SK-N-SH treated with all-trans-retinoic acid at 6 μM for 48 hours (cell line): ENCODE data around the gene DDX49.

ENCODE experiments used
- ARNTL ChIP-seq: fragments of 450-650 bp; formaldehyde crosslinking; IDR thresholded peaks from 2 replicates; pipeline ENCODE4 v1.5.0; 2020; ENCODE audit warnings: low read depth, mild to moderate bottlenecking, moderate library complexity, borderline replicate concordance
- ISL1 ChIP-seq: fragments of 250-450 bp; sonication (Bioruptor Pico); IDR thresholded peaks from 2 replicates; pipeline ENCODE4 v2.1.2; 2022; ENCODE audit warnings: mild to moderate bottlenecking, moderate library complexity
- TCF4 ChIP-seq: fragments of 250-450 bp; sonication (Bioruptor Pico); IDR thresholded peaks from 2 replicates; pipeline ENCODE4 v1.8.0; 2021; ENCODE audit warnings: mild to moderate bottlenecking, moderate library complexity, borderline replicate concordance
- ZNF565 ChIP-seq: fragments of 450-650 bp; formaldehyde crosslinking; conservative IDR thresholded peaks from 2 replicates; pipeline ENCODE4 v1.5.0; 2020; ENCODE audit warnings: low read depth, mild to moderate bottlenecking, moderate library complexity
- ZNF70 ChIP-seq: fragments of 450-650 bp; formaldehyde crosslinking; IDR thresholded peaks from 2 replicates; pipeline ENCODE4 v1.5.0; 2020; ENCODE audit warnings: mild to moderate bottlenecking, moderate library complexity
- TF ChIP-seq, protein P1 (sequence below): fragments of 250-450 bp; sonication (Bioruptor Pico); IDR thresholded peaks from 2 replicates; pipeline ENCODE4 v1.8.0; 2021; ENCODE audit warnings: low read depth, mild to moderate bottlenecking, moderate library complexity, borderline replicate concordance
- TF ChIP-seq, protein P2 (sequence below): fragments of 250-450 bp; sonication (Bioruptor Pico); IDR thresholded peaks from 2 replicates; pipeline ENCODE4 v1.5.1; 2020; ENCODE audit warnings: low read depth, mild to moderate bottlenecking, moderate library complexity

DNA sequence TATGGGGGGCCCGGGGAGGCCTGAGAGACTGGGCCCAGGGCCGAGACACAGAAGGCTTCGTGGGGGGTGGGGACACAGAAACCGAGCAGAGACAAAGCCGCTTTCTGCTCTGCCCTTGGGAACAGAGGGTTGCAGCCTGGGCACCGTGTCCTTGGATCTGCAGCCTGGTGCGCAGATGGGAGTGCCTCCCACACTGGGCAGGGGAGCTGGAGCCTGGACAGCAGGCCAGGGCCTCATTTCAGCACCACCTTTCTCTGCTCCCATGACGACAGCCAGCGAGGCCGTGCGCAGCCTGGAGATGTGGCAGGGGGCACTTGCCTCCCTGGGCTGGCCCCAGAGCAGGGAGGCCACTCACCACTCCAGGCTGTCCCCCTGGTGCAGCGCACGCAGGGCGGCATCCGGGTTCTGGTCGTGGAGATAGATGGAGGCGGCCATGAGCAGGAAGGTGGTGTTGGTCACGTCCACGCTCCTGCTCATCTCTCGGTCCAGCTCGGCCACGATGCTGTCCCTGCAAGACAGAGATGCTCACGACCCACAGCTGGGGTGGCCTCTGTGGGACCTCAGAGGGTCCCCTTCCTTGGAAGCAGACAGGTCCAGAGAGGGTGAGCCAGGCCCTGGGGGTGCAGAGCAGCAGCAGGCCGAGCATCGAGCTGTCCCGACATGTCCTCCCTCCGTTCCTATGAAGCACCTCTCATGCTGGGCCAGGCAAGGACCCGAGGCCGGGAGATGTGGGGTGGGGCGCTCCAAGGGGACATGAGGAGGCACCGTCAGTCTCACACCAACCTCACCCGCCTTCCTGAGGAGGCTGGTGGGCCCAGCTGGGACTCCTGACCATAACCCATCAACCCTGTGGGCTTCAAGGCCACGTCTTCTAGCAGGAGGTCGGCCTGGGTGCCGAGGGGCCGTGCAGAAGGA, 12.7 kb upstream of the DDX49 start:
- TF ChIP-seq ISL1 (CRISPR knock-in tag): no peak
- TF ChIP-seq, protein P1, sequence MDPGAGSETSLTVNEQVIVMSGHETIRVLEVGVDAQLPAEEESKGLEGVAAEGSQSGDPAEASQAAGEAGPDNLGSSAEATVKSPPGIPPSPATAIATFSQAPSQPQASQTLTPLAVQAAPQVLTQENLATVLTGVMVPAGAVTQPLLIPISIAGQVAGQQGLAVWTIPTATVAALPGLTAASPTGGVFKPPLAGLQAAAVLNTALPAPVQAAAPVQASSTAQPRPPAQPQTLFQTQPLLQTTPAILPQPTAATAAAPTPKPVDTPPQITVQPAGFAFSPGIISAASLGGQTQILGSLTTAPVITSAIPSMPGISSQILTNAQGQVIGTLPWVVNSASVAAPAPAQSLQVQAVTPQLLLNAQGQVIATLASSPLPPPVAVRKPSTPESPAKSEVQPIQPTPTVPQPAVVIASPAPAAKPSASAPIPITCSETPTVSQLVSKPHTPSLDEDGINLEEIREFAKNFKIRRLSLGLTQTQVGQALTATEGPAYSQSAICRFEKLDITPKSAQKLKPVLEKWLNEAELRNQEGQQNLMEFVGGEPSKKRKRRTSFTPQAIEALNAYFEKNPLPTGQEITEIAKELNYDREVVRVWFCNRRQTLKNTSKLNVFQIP (CRISPR knock-in tag): no peak
- TF ChIP-seq, protein P2, sequence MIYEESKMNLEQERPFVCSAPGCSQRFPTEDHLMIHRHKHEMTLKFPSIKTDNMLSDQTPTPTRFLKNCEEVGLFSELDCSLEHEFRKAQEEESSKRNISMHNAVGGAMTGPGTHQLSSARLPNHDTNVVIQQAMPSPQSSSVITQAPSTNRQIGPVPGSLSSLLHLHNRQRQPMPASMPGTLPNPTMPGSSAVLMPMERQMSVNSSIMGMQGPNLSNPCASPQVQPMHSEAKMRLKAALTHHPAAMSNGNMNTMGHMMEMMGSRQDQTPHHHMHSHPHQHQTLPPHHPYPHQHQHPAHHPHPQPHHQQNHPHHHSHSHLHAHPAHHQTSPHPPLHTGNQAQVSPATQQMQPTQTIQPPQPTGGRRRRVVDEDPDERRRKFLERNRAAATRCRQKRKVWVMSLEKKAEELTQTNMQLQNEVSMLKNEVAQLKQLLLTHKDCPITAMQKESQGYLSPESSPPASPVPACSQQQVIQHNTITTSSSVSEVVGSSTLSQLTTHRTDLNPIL (CRISPR knock-in tag): no peak
- no peak for TF ChIP-seq TCF4 (CRISPR knock-in tag)
- TF ChIP-seq ARNTL: no peak
- TF ChIP-seq ZNF565 (CRISPR knock-in tag): no peak
- TF ChIP-seq ZNF70: no peak
